Fibroblast of skin of right biceps (primary cell): ENCODE data around the gene COPZ1.

ENCODE experiments used
- DNase-seq: peaks from one replicate; pipeline ENCODE4 v3.0.0-alpha.2; 2013

Gene COPZ1

GRCh38 chr12:54359762-54360351 is 34.9 kb downstream of the COPZ1 start:
- no peak for DNase-seq

- DNase-seq: peak; percentile 81
Observed at GRCh38 chr12:54360717-54361456, 36.0 kb downstream of the COPZ1 start.

- DNase-seq: no peak
Observed at GRCh38 chr12:54363047-54363446, 38.1 kb downstream of the COPZ1 start.

GRCh38 chr12:54363618-54364017 is 38.7 kb downstream of the COPZ1 start:
- DNase-seq: no peak

- no peak for DNase-seq
Observed at GRCh38 chr12:54364413-54364812, 39.5 kb downstream of the COPZ1 start, which contains the start of gene GPR84. TSS of gene GPR84 (minus strand) at chr12:54364486. CDS start at chr12:54363851, 635 bp downstream.

GRCh38 chr12:54368025-54368708 is 43.2 kb downstream of the COPZ1 start:
- DNase-seq: no peak

GRCh38 chr12:54368709-54369596 is 44.0 kb downstream of the COPZ1 start:
- DNase-seq: peak; percentile 85

- DNase-seq: no peak
Observed at GRCh38 chr12:54369597-54370131, 44.7 kb downstream of the COPZ1 start.

- DNase-seq: peak; percentile 81
Observed at GRCh38 chr12:54370171-54370730, 45.3 kb downstream of the COPZ1 start.

GRCh38 chr12:54371328-54372112 is 46.6 kb downstream of the COPZ1 start:
- no peak for DNase-seq

GRCh38 chr12:54372113-54372806 is 47.3 kb downstream of the COPZ1 start:
- DNase-seq: no peak

- DNase-seq: no peak
Observed at GRCh38 chr12:54373649-54374561, 49.0 kb downstream of the COPZ1 start.

- DNase-seq: no peak
Observed at GRCh38 chr12:54374562-54375258, 49.8 kb downstream of the COPZ1 start.

GRCh38 chr12:54375259-54375579 is 50.3 kb downstream of the COPZ1 start:
- DNase-seq: no peak

GRCh38 chr12:54376596-54376995 is 51.7 kb downstream of the COPZ1 start:
- no peak for DNase-seq

GRCh38 chr12:54377007-54377406 is 52.1 kb downstream of the COPZ1 start:
- DNase-seq: no peak

GRCh38 chr12:54377797-54378515 is 53.0 kb downstream of the COPZ1 start:
- DNase-seq: no peak

- DNase-seq: peak; percentile 52
Observed at GRCh38 chr12:54378796-54379397, 54.0 kb downstream of the COPZ1 start.
